Ishikawa (cell line): ENCODE results near the gene HHIPL1.

Source experiments
- CEBPB ChIP-seq: IDR thresholded peaks from 2 replicates; pipeline ENCODE4 v1.6.1; 2012
- EP300 ChIP-seq: IDR thresholded peaks from 2 replicates; pipeline ENCODE4 v1.6.1; 2012; ENCODE audit warnings: borderline replicate concordance
- NFIC ChIP-seq: IDR thresholded peaks from 2 replicates; pipeline ENCODE4 v1.6.1; 2012
- RAD21 ChIP-seq: IDR thresholded peaks from 2 replicates; pipeline ENCODE4 v1.6.1; 2012; ENCODE audit warnings: low read depth
- REST ChIP-seq: IDR thresholded peaks from 2 replicates; pipeline ENCODE4 v1.6.1; 2012; ENCODE audit warnings: low read depth, mild to moderate bottlenecking
- TAF1 ChIP-seq: IDR thresholded peaks from 2 replicates; pipeline ENCODE4 v1.6.1; 2012; ENCODE audit warnings: low read depth, mild to moderate bottlenecking
- TEAD4 ChIP-seq: IDR thresholded peaks from 2 replicates; pipeline ENCODE4 v1.6.1; 2012
- USF1 ChIP-seq: IDR thresholded peaks from 2 replicates; pipeline ENCODE4 v1.6.1; 2012
- YY1 ChIP-seq: IDR thresholded peaks from 2 replicates; pipeline ENCODE4 v1.6.1; 2012; ENCODE audit warnings: low read depth

GRCh38 chr14:99717682-99718013 is 72.7 kb downstream of the HHIPL1 start:
- no peak for TF ChIP-seq TEAD4
- no peak for TF ChIP-seq CEBPB
- TF ChIP-seq YY1: no peak
- no peak for TF ChIP-seq TAF1
- TF ChIP-seq RAD21: no peak
- TF ChIP-seq USF1: no peak
- no peak for TF ChIP-seq EP300
- TF ChIP-seq NFIC: no peak
- no peak for TF ChIP-seq REST
